Duodenal mucosa (tissue), 2 donors: Measurements from ENCODE around the gene CTSF.
"Not testable (repeated sequence)": the region's sequence is repeated elsewhere in the genome, so short reads cannot be mapped to it uniquely, and the experiment has no call there.

Source experiments
- H3K27ac ChIP-seq: one replicate; pipeline ENCODE4 v1.7.0; 2013; ENCODE audit warnings: low read depth, low read length
- H3K27me3 ChIP-seq, 2 donors: one replicate each; pipeline ENCODE4 v1.7.0; 2013; ENCODE audit warnings: low read length in 2 of 2, control low read depth in 1 of 2; ENCODE audit not compliant: insufficient read depth in 2 of 2, control insufficient read depth in 1 of 2
- H3K36me3 ChIP-seq, 2 donors: one replicate each; pipeline ENCODE4 v1.7.0; 2013; ENCODE audit warnings: low read length in 2 of 2, control low read depth in 1 of 2; ENCODE audit not compliant: insufficient read depth in 2 of 2, control insufficient read depth in 1 of 2
- H3K4me1 ChIP-seq, 2 donors: one replicate each; pipeline ENCODE4 v1.7.0; 2013; ENCODE audit warnings: low read length in 2 of 2, control low read depth in 1 of 2; ENCODE audit not compliant: insufficient read depth in 2 of 2, control insufficient read depth in 1 of 2
- H3K4me3 ChIP-seq, 2 donors: one replicate each; pipeline ENCODE4 v1.7.0; 2013; ENCODE audit warnings: low read length in 2 of 2, low read depth in 1 of 2
- H3K9ac ChIP-seq, 2 donors: one replicate each; pipeline ENCODE4 v1.7.0; 2013; ENCODE audit warnings: low read length in 2 of 2, low read depth in 1 of 2
- H3K9me3 ChIP-seq, 2 donors: one replicate each; pipeline ENCODE4 v1.7.0; 2013; ENCODE audit warnings: low read length in 2 of 2, control low read depth in 1 of 2; ENCODE audit not compliant: control insufficient read depth in 1 of 2

Gene CTSF

GRCh38 chr11:66589996-66590675, 21.7 kb upstream of the CTSF start:
- Histone ChIP-seq H3K9me3 (no peaks in the 10 kb centered on the region), H3K9ac (no peak overlapping the region), H3K27me3 (no peaks in the 10 kb centered on the region), H3K4me1 (peaks cover 18 to 23% of the 10 kb centered on the region in 2 donors), H3K27ac (no peak overlapping the region), H3K36me3 (no peaks in the 10 kb centered on the region), H3K4me3 (no peak overlapping the region)

GRCh38 chr11:66589315-66589714, 20.9 kb upstream of the CTSF start:
- H3K36me3 ChIP-seq, H3K4me3 ChIP-seq, H3K9me3 ChIP-seq, H3K9ac ChIP-seq, H3K27me3 ChIP-seq, H3K27ac ChIP-seq: not testable (repeated sequence)
- H3K4me1 ChIP-seq, result peaks cover 12 to 17% of the 10 kb centered on the region in 2 donors

GRCh38 chr11:66586136-66586535, 17.7 kb upstream of the CTSF start:
- Histone ChIP-seq H3K36me3 (no peaks in the 10 kb centered on the region), H3K9ac (no peak overlapping the region), H3K27ac (no peak overlapping the region), H3K27me3 (no peaks in the 10 kb centered on the region), H3K4me1 (no peaks in the 10 kb centered on the region), H3K9me3 (peaks cover 0 to 8% of the 10 kb centered on the region in 2 donors), H3K4me3 (no peak overlapping the region)

GRCh38 chr11:66585447-66585846, 17.0 kb upstream of the CTSF start:
- not testable (repeated sequence) for H3K4me1 ChIP-seq, H3K9ac ChIP-seq, H3K9me3 ChIP-seq, H3K4me3 ChIP-seq, H3K27ac ChIP-seq, H3K36me3 ChIP-seq, H3K27me3 ChIP-seq

GRCh38 chr11:66582565-66583147, 14.2 kb upstream of the CTSF start:
- H3K9ac ChIP-seq, H3K4me1 ChIP-seq, H3K27me3 ChIP-seq, H3K4me3 ChIP-seq, H3K27ac ChIP-seq, H3K36me3 ChIP-seq, H3K9me3 ChIP-seq: not testable (repeated sequence)

GRCh38 chr11:66581261-66581660, 12.9 kb upstream of the CTSF start:
- Histone ChIP-seq H3K27ac (no peak overlapping the region), H3K9me3 (peaks cover 0 to 8% of the 10 kb centered on the region in 2 donors), H3K27me3 (no peaks in the 10 kb centered on the region), H3K4me1 (peaks cover 0 to 5% of the 10 kb centered on the region in 2 donors), H3K4me3 (no peak overlapping the region), H3K9ac (no peak overlapping the region), H3K36me3 (no peaks in the 10 kb centered on the region)

GRCh38 chr11:66580803-66581202, 12.4 kb upstream of the CTSF start:
- no peaks in the 10 kb centered on the region for H3K36me3 ChIP-seq
- H3K9me3 ChIP-seq, result peaks cover 0 to 8% of the 10 kb centered on the region in 2 donors
- no peak overlapping the region for H3K4me3 ChIP-seq

GRCh38 chr11:66579017-66579606, 10.7 kb upstream of the CTSF start:
- peaks cover 0 to 5% of the 10 kb centered on the region in 2 donors for H3K4me1 ChIP-seq
- H3K27ac ChIP-seq, result no peak overlapping the region
- peaks cover 0 to 8% of the 10 kb centered on the region in 2 donors for H3K9me3 ChIP-seq
- no peaks in the 10 kb centered on the region for H3K27me3 ChIP-seq
- H3K9ac ChIP-seq, result no peak overlapping the region
- H3K36me3 ChIP-seq, result no peaks in the 10 kb centered on the region
- peak overlapping the region in 1 of 2 donors; percentile 22 for H3K4me3 ChIP-seq

More at GRCh38 chr11:66580803-66581202, 12.4 kb upstream of the CTSF start:
- H3K27me3 ChIP-seq, result no peaks in the 10 kb centered on the region
- H3K4me1 ChIP-seq, result peaks cover 0 to 5% of the 10 kb centered on the region in 2 donors
- no peak overlapping the region for H3K27ac ChIP-seq
- no peak overlapping the region for H3K9ac ChIP-seq

GRCh38 chr11:66570850-66571180, 2.4 kb upstream of the CTSF start:
- H3K9ac ChIP-seq, result no peak overlapping the region
- peaks cover 7 to 11% of the 10 kb centered on the region in 2 donors for H3K27me3 ChIP-seq
- H3K4me1 ChIP-seq, result peaks cover 3 to 4% of the 10 kb centered on the region in 2 donors
- H3K4me3 ChIP-seq, result no peak overlapping the region
- no peaks in the 10 kb centered on the region for H3K36me3 ChIP-seq
- no peak overlapping the region for H3K27ac ChIP-seq
- no peaks in the 10 kb centered on the region for H3K9me3 ChIP-seq

GRCh38 chr11:66570079-66570849, 1.9 kb upstream of the CTSF start:
- no peaks in the 10 kb centered on the region for H3K9me3 ChIP-seq
- H3K4me3 ChIP-seq, result no peak overlapping the region
- H3K9ac ChIP-seq, result no peak overlapping the region

More at GRCh38 chr11:66570079-66570849, 1.9 kb upstream of the CTSF start:
- H3K36me3 ChIP-seq, result no peaks in the 10 kb centered on the region
- H3K4me1 ChIP-seq, result peaks cover 3 to 4% of the 10 kb centered on the region in 2 donors
- no peak overlapping the region for H3K27ac ChIP-seq
- peaks cover 7 to 11% of the 10 kb centered on the region in 2 donors for H3K27me3 ChIP-seq
